ENCODE measurements around the gene BTG4.

Gene BTG4

GRCh38 chr11:111537336-111537860, 25.2 kb upstream of the BTG4 start:
- DNase-seq (ENCODE audit: low spot score): no peak

GRCh38 chr11:111535281-111535680, 23.1 kb upstream of the BTG4 start:
- no peak for DNase-seq (ENCODE audit: low spot score)

GRCh38 chr11:111532365-111532709, 20.2 kb upstream of the BTG4 start:
- no peak for DNase-seq (ENCODE audit: low spot score)

- DNase-seq (ENCODE audit: low spot score): no peak
Measured at GRCh38 chr11:111531687-111532364, 19.6 kb upstream of the BTG4 start.

- DNase-seq (ENCODE audit: low spot score): peak; percentile 81
Measured at GRCh38 chr11:111531136-111531535, 18.9 kb upstream of the BTG4 start.

- DNase-seq (ENCODE audit: low spot score): no peak
Measured at GRCh38 chr11:111530091-111530490, 17.9 kb upstream of the BTG4 start.

- no peak for DNase-seq (ENCODE audit: low spot score)
Measured at GRCh38 chr11:111528557-111528956, 16.4 kb upstream of the BTG4 start.

- no peak for DNase-seq (ENCODE audit: low spot score)
Measured at GRCh38 chr11:111527279-111527678, 15.1 kb upstream of the BTG4 start.

GRCh38 chr11:111526501-111526900, 14.3 kb upstream of the BTG4 start:
- no peak for DNase-seq (ENCODE audit: low spot score)

- no peak for DNase-seq (ENCODE audit: low spot score)
Measured at GRCh38 chr11:111525456-111525855, 13.3 kb upstream of the BTG4 start.

- no peak for DNase-seq (ENCODE audit: low spot score)
Measured at GRCh38 chr11:111524056-111524455, 11.9 kb upstream of the BTG4 start.

- no peak for DNase-seq (ENCODE audit: low spot score)
Measured at GRCh38 chr11:111523343-111523742, 11.2 kb upstream of the BTG4 start.

- DNase-seq (ENCODE audit: low spot score): no peak
Measured at GRCh38 chr11:111522426-111522825, 10.2 kb upstream of the BTG4 start.

- DNase-seq (ENCODE audit: low spot score): no peak
Measured at GRCh38 chr11:111521135-111521534, 8.9 kb upstream of the BTG4 start.

- DNase-seq (ENCODE audit: low spot score): no peak
Measured at GRCh38 chr11:111520560-111520959, 8.4 kb upstream of the BTG4 start.

GRCh38 chr11:111518668-111519067, 6.5 kb upstream of the BTG4 start:
- no peak for DNase-seq (ENCODE audit: low spot score)

- no peak for DNase-seq (ENCODE audit: low spot score)
Measured at GRCh38 chr11:111515591-111515990, 3.4 kb upstream of the BTG4 start.

GRCh38 chr11:111514216-111515031, 2.2 kb upstream of the BTG4 start, which contains the start of gene HOATZ:
Gene HOATZ, plus strand, starts transcription at chr11:111514778. Its CDS starts 7 bp downstream, at chr11:111514785.
- DNase-seq (ENCODE audit: low spot score): peak; percentile 51

- DNase-seq (ENCODE audit: low spot score): no peak
Measured at GRCh38 chr11:111513240-111513605, 1.0 kb upstream of the BTG4 start.

- DNase-seq (ENCODE audit: low spot score): no peak
Measured at GRCh38 chr11:111510311-111510710, 1.9 kb downstream of the BTG4 start.

GRCh38 chr11:111502611-111503010, 9.6 kb downstream of the BTG4 start:
- DNase-seq (ENCODE audit: low spot score): no peak

GRCh38 chr11:111500481-111500880, 11.7 kb downstream of the BTG4 start:
- DNase-seq (ENCODE audit: low spot score): no peak

- no peak for DNase-seq (ENCODE audit: low spot score)
Measured at GRCh38 chr11:111499483-111499882, 12.7 kb downstream of the BTG4 start.

Data from globus pallidus (tissue), 1 donor.